A673 (cell line): ENCODE measurements around the gene M6PR.
"Not testable (repeated sequence)": the region's sequence is repeated elsewhere in the genome, so short reads cannot be mapped to it uniquely, and the experiment has no call there.

Experiments
- EZH2 ChIP-seq: fragments of 200-600 bp; sonication (generic); IDR thresholded peaks from 2 replicates; pipeline ENCODE4 v1.6.1; 2017; ENCODE audit warnings: borderline replicate concordance, low read depth, mild to moderate bottlenecking, mixed read lengths, antibody characterized with exemption, low read length; ENCODE audit not compliant: poor library complexity, severe bottlenecking
- TF ChIP-seq, protein P1 (sequence below): fragments of 300-800, 200-600 bp; sonication (generic); conservative IDR thresholded peaks from 2 replicates; pipeline ENCODE4 v1.5.1; 2017; ENCODE audit warnings: low read depth, mild to moderate bottlenecking, antibody characterized with exemption, low read length, moderate library complexity, mixed read lengths

DNA sequence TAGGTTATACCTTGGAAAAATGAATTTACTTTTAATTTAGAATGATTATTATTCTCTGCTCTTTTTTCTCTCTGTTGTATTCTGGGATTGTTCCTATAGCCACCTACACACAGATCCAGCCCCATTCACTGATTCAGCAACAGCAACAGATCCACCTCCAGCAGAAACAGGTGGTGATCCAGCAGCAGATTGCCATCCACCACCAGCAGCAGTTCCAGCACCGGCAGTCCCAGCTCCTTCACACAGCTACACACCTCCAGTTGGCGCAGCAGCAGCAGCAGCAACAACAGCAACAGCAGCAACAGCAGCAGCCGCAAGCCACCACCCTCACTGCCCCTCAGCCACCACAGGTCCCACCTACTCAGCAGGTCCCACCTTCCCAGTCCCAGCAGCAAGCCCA is 17.0 kb downstream of the M6PR start:
- TF ChIP-seq, protein P1, sequence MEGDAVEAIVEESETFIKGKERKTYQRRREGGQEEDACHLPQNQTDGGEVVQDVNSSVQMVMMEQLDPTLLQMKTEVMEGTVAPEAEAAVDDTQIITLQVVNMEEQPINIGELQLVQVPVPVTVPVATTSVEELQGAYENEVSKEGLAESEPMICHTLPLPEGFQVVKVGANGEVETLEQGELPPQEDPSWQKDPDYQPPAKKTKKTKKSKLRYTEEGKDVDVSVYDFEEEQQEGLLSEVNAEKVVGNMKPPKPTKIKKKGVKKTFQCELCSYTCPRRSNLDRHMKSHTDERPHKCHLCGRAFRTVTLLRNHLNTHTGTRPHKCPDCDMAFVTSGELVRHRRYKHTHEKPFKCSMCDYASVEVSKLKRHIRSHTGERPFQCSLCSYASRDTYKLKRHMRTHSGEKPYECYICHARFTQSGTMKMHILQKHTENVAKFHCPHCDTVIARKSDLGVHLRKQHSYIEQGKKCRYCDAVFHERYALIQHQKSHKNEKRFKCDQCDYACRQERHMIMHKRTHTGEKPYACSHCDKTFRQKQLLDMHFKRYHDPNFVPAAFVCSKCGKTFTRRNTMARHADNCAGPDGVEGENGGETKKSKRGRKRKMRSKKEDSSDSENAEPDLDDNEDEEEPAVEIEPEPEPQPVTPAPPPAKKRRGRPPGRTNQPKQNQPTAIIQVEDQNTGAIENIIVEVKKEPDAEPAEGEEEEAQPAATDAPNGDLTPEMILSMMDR = not testable (repeated sequence)
- TF ChIP-seq EZH2 = not testable (repeated sequence)
